GM21423 (cell line): ENCODE measurements around the gene NPB.
A peak's percentile ranks its signal among the peaks of the same experiment; 100 is the strongest.

Source experiments
- ATAC-seq: cut with Tn5 transposase; IDR thresholded peaks from one replicate; pipeline ENCODE4 v1.9.1; 2021; ENCODE audit warnings: mild to moderate bottlenecking, moderate library complexity; ENCODE audit not compliant: unreplicated experiment

NPB gene

DNA sequence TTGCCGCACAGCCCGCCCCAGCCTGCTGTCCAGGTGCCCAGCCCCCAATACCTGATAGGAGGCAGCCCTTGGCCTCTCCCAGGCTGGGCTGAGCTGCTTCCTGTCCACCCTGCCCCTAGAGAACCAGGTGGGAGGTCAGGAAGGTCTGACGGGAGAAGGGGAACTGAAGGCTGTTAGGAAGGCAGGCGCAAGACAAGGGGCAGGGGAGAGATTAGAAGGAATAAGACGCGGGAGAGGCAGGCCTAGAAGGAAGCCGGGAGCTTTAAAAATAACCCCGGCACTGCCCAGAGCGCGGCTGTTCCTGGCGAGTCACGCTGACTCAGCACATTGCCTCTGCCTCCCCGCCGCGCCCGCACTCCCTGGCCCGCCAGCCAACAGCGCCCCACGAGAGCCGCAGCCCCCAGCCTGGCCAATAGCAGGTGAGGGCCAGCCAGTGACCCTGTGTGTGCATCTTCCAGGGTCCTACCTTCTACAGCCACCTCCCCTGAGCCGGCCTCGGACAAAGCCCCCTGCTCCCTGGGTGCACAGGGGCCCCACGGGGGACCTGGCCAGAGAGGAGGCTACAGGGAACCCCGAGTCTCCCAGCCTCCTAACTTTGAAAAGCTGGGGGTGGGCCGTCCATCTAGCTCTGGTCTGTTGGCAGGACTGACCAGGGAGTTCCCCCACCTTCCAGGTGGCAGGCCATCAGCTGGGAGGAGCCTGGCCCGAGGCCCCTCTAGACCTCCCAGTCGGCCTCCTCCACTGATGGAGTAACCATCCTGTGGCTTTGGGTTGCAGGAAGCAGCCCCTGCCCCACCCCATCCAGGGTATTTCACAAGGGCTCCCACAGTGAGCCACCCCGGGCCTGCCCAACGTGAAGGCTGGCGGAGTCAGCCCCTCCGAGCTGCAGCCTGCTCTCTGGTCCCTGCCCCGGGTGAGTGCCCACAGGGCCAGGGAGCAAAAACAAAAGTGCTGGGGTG lies 21.5 kb downstream of the NPB start:
- no peak for ATAC-seq

DNA sequence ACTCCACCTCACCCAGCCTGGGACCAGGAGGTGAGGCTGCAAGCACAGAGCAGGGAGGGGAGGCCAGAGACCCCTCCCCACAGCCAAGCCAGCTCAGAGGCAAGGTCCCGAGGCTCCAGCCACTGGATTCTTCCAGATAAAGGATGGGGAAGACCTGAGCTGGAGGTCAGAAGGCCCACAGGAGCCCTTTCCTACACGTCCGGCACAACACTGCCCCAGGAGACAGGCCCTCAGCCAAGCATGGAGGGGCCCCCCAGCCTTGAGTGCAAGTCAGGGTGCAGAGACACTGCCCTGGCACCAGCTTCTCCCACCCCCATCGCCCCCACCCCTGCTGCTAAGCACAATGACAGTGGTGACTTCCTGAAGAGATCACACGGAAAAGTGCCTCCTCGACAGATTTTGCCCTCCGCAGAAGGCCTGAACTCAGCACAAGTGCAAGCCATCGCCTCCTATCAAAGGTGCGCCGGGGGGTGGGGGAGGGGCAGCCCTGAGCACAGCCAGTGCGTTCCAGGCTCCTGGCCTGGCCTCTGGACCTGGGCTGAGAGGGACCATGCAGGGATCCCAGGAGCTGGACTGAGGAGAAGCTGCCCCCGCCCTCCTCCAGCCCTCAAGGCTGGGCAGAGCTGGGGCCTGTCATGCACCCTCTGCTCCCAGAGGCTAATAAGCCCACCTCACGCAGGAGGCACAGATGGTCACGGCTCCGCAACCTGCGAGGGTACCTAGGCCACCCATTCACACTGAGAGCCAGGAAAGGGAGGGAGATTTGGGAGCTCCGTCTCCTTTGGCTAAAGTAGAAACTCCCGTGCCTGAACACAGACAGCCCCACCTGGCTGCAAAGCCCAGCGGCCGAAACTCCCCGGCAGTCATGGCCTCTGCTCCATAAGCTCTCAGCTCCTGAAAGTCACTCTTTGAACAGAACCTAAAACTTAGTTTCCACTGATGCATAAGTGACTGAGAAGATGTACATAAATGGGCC lies 22.8 kb downstream of the NPB start:
- no peak for ATAC-seq

- no peak for ATAC-seq
These were observed 23.9 kb downstream of the NPB start for GRCh38 chr17:81925860-81926450.

- peak; percentile 17 for ATAC-seq
These were observed 24.6 kb downstream of the NPB start for GRCh38 chr17:81926451-81927151.

DNA sequence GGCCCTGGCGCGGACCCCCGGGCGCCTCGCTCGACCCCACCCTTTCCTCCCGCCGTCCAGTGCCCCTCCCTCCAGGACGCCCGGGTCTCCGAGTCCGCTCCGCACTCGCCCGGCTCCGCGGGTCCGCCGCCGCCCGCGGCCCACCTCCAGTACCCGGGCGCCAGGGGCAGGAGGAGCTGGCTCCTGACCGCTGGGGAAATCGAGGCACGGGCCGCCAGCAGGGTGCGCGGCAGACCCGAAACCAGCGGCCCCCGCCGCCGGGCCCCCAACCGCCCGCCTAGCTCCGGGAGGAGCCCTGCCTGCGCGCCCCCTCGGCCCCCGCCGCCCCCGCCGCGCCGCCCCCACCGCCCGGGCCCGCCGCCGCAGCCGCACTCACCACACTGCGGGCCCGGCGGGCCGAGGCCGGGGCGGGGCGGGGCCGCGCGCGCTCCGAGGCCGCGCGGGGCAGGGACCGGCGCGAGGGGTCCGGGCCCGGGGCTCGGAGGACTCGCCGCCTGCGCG lies 25.2 kb downstream of the NPB start:
- ATAC-seq = peak; percentile 18

DNA sequence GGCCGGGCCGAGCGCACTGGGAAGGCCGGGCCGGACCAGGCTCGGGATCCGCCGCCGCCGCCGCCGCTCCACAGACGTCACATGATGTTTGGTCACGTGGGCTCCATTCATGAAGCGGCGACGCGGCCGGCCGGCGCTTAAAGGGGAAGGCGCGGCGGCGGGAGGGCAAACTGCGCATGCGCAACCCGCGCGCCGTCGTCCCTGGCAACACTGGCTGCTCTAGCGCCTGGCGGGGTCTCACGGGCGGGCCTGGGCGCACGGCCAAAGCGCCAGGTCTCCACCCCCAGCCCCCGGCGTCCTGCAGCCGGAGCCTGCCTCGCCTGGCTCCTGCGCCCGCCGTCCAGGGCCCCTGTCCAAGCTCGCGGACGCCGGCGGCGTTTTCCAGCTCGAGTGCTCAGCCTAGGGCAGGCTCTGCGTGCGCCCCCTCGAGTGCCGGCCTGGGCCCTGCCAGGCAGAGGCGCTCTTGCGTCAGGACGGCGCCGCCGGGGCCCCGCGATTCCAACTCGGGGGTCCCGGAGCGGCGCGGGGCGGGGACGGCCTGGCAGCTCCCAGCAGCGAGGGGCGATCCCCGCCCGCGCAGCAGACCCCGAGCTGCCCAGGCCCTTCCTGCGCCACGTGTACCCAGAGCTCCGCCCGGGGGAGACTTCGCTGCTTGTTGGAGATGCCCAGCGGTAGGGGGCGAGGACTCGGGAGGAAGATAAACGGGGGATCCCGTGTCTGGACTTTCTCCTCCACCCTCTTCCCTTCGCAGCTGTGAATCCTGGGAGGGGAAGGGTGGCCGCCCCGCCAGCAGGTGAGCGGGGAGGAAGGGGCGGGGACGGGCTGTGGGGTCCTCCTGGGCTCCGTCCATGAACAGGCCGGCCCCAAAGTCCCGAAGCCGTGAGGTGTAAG lies 25.9 kb downstream of the NPB start, which contains the start of gene MAFG:
TSS of gene MAFG (minus strand) at position 83 of the 891 bp plus-strand sequence. CDS start 4,550 bp downstream, outside the sequence.
- ATAC-seq = peak; percentile 55

DNA sequence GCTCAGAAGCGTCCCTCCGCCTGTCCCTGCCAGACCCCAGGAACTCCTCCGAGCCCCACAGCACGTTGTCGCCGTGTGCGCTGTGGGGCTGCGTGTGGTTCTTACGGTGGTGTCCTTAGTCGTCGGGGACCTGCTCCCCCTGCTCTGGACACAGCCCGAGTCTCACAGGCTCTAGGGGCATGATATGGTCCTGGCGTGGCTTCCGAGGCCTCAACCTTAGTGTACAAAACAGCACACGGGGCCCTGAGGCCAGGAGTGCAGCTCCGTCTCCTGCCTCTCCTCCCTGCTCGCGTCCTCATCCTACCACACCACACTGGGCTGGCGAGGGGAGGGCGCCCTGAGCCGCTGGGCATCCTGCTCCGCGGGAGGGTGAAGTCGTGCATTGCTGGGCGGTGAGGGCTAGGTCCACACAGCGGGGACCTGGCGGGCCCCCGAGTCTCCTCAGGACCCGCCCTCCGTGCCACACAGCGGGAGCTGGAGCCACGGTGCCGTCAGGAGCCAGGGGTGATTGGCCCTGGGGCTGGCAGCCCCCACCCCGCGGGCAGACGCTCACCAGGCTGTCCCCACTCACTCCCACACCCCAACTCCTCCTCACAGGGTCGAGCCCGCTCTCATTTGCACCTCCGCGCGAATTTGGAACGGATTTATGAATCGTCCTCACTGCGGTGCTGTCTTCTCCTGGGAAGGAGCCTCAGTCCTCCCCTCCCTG lies 26.7 kb downstream of the NPB start:
- ATAC-seq = no peak

DNA sequence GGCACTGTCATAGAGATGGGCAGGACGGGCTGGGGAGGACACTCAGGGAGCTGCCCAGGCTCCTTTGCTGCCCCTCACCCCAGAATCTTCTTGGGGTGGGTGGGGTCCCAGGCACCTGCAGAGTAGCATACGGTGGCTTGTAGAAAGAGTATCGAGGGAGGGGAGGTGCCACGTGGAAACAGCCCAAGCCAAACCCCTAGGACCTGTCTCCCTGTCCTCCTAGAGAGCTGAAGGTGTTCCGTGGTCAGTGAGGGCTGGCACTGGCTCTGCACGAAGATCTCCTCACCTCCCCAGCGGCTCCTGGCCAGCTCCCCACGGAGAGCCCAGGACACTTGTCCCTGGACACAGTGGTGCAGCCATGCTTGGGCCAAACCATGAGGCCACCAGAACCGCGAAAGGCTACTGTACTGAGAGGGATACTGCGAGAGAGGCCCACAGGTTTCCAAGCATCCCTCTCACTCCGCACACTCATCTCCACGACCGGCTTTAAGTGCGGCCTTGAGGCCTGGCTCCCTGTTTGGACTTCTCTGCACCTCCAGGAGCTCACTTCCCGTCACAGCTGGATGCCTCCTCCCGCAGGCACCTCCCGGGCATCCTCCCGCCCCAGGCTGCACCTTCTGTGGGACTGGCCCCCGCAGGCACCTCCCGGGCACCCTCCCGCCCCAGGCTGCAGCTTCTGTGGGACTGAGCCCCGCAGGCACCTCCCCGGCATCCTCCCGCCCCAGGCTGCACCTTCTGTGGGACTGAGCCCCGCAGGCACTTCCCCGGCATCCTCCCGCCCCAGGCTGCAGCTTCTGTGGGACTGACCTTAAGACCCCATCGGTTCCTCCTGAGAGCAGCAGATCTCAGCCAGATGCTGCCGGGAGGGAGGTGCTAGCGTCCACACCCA lies 27.5 kb downstream of the NPB start:
- ATAC-seq = no peak

DNA sequence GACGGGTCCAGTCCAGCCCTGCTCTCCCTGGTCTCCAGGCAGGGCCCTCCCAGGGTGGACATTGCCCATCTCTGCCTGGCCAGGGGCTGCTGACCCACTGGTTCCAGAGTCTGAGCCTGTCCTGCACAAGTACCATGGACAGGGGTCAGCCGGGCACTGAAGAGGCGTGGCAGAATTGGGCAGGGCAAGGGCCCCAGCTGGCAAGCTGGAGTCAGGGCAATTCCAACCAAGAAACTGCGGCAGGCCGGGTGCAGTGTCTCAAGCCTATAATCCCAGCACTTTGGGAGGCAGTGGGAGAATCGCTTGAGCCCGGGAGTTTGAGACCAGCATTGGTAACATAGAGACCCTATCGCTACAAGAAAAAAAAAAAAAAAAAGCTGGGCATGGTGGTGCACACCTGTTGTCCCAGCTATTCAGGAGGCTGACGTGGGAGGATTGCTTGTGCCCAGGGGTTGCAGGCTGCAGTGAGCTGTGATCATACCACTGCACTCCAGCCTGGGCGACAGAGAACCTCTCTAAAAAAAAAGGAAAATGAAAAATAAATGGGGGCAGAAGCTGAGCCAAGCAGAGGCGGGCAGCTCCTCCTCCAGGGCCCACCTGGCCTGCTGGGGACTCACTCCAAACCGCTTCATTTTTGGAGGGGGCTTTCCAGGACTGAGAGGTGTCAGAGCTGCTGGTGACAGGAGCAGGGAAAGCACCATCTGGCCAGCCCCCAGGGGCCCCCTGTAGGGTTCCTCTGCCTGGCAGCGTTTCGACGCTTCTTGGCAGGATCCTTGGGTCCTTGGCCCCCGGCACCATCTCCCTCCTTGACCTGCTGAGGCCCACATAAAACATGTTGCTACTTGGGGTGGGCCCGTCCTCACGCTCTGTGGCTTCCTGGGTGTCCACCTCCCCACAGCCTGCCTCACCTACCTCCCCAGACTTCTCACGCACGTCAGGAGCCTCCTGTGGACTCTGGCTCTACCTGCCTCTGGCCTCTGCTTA lies 28.4 kb downstream of the NPB start:
- no peak for ATAC-seq

GRCh38 chr17:81931189-81931556 lies 29.1 kb downstream of the NPB start:
- no peak for ATAC-seq

- no peak for ATAC-seq
These were observed 29.7 kb downstream of the NPB start for GRCh38 chr17:81931557-81932332.

DNA sequence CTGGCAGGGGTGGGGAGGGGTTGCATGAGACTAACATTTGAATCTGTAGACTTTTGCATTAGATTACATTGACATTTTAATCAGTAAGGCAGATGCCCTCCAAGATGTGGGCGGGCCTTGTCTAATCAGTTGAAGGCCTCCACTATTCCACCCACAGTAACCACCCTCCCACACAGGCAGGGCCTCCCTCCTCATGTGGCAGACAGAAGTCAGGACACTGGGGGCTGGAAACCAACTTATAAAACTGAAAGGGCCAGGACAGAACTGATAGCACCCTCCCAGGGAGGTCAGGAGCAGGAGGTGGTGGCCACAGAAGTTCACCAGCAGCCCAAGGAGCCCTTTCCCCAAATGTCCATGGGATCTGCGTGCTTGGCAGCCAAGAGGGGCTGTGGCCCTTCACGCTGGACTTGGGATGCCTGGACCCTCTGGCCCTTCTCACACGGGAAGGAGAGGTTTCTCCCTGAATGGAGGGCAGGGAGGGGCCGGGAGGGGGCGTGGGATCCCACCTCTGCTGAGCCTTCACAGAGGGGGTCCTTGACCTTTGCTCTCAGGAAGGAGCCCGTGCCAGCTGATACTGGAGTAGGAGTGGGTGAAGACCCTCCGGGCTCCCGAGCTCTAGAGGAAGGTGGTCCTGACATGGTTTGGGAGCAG lies 30.4 kb downstream of the NPB start:
- ATAC-seq = no peak

- ATAC-seq = no peak
These were observed 31.2 kb downstream of the NPB start for GRCh38 chr17:81933178-81933699.

GRCh38 chr17:81934098-81934757 lies 32.2 kb downstream of the NPB start:
- no peak for ATAC-seq
